ENCODE results near the gene MEX3A.
"Not testable (repeated sequence)": the region's sequence is repeated elsewhere in the genome, so short reads cannot be mapped to it uniquely, and the experiment has no call there.

Gene MEX3A

DNA sequence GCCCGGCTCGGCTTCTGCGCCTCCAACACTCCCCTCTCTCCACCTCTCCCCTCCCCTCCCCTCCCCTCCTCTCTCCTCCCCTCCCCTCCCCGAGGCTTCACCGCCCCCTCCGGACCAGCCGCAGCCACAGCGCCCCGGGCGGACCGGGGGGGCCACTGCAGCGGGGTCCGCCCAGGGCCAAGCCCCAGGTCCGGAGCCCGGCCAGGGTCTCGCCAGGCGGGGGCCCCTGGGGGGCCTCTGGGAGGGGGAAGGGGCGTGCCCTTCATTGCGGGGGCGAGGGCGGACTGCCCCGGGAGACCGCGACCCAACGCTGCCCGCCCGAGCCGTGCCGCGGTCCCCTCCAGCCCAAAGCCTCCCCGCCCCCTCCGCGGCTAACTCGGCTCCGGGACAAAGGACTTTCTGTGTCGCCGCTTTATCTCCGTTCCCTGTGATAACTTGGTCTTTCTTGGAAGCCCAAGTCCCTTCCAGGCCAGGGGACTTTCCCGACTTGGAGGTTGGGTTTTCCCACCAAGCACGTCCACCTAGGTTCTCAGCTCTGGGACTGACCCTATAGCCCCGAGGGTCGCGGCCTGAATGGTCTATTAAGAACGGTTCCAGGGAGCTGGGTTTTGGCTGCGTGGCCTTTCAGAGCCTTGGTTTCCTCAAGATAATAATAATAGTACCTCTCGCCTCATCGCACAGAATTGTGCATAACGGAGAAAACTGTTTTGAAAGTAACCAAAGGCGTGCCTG is 28.3 kb downstream of the MEX3A start, which contains the start of gene UBQLN4:
Gene UBQLN4, minus strand, starts transcription at position 31 of the 732 bp plus-strand sequence. CDS start 97 bp downstream, outside the sequence.
- DNase-seq = peak; percentile 88 to 91

DNA sequence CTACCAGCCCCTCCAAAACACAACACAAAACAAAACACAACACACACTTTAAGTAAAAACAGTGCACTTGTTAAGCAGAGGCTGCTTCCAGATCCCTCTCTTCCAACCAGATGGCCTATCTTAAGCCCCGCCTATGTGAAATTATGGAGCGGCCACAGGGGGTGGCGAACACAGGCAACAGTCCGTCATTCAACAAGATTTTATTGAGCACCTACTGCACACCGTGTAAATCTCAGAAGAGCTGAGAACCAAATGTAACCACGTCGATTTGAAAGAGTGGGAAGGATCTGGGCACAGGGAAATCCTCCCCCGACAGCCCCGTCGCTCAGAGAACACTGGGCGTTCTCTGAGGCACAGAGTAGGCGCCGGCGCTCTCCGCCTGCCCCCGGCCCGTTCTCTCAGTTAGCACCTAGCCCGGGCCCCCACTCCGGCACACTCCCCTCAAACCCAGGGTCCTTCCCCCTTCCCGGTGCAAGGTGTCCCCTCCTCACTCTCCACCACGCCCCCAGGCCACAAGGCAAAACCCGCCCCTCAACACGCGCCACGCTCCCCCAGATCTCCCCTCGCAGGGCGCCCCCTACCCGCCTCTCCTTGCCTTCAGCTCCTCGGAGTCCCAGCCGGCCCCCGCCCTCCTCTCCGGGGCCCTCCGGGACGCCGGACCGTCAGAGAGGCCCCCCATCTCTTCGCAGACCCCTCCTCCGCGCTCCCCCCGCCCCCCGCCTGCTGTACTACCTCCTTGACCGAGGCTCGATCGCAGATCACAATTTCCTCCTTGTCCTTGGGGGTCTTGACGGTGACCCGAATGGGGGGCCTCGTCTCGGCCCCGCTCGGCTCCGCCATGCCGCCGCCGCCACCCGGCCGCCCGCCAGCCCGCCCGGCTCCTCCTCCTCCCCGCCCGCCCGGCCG is 29.1 kb downstream of the MEX3A start:
- DNase-seq = peak; percentile 62 to 74

DNA sequence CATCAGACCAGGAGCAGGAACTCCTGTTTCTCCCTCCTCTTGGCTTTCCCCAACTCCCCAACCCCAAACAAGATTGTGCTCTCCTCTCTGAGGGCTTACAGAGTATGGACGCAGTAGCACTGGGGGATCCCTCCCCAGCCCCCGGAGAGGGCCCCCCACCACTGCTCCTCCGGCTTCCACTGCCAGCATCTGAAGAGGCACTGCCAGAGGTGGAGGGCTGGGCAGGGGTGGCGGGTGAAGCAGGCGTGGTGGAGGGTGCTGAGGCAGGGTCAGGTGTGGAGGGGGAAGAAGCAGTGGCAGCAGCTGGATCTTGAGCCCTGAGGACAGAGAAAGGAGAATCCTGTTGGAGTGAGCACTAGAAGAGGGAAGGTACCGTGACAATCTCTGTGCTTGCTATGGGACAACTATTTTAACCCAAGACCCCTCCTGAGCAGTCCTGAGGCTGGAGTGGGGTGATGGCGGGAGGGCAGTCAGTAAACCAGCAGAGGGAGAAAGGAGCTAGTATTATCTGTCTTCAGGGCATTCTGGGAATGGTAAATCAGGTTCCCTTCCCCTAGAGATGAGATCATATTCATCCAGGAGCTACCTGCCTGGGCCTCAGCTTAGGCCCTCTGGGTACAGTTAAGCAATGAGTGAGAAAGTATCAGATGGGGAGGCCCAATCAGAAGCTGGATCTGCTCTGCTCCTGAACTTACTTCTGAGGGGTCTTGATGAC is 31.1 kb downstream of the MEX3A start:
- DNase-seq = no peak

DNA sequence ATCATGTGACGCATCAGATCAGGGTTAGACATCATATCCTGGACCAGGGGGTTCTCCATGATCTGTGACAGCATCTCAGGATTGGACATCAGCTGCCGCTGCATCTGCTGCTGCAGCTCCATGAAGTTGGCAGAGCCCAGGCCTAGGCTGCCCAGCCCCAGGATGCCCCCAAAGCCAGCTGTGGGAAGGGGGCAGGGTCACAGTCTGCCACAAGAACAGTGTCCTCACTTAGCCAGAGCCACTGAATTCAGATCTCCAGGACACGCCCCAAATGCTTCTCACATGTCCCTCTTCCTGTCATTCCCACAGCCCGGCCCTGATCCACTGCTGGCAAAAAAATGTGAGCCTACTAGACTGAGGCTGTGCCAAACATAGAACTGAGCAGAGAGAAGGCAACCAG is 31.9 kb downstream of the MEX3A start:
- DNase-seq = no peak

- no peak for DNase-seq
Observed at GRCh38 chr1:156048663-156049258, 33.5 kb downstream of the MEX3A start.

GRCh38 chr1:156045076-156045475 is 37.2 kb downstream of the MEX3A start:
- DNase-seq = peak in 1 of 2 donors; percentile 8

DNA sequence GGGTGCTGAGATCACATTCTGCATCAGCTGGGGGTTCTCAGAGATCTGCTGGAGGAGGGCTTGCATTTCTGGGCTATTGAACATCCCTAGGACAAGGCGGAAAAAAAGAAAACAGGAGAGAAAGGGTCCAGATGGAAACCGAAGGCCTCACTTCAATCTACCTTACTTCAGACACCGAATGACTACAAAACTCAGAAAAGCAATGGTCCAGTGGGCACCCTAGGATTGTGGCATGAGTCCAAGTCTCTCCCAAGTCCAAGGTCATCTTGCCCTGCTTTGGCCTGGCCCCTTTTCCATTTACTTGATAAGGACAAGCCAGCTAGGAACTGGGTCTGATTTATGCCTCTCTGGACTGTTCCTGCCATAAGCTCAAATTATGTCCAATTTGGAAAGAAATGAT is 39.4 kb downstream of the MEX3A start:
- no peak for DNase-seq

DNA sequence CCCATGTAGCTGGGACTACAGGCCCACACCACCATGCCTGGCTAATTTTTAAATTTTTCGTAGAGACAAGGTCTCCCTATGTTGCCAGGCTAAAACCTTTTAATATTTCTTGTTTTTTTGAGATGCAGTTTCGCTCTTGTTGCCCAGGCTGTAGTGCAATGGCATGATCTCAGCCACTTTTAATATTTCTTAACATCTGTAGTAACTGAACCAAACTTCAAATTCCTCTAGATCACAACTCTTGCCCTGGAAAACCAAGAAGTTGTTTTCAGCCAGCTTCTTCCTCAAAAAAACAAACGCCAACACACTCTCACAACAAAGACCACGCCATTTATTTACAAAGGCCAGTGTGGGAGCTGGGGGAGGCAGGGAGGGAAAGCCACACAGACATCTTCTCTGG is 47.3 kb downstream of the MEX3A start:
- not testable (repeated sequence) for DNase-seq

DNA sequence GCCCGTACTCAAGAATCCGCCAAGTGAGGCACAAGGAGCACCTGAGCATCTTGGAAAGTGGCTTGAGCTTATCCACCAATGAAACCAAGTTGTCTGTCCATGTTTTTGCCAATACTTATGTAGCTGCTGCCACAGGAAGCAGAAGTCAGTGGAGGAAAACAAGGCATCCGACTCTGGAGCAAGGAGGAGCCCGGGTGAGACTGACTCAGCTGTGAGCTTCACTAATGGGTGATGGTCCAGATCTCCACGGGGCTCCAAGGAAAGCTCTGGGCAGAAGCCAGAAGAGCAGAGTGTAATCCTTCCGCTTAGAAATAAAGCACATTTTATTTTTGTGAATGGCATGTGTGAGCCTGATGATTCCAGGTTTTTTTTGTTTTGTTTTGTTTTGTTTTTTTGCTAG is 49.3 kb downstream of the MEX3A start:
- no peak for DNase-seq

GRCh38 chr1:156026588-156026987 is 55.7 kb downstream of the MEX3A start:
- no peak for DNase-seq

GRCh38 chr1:156025876-156026275 is 56.4 kb downstream of the MEX3A start:
- DNase-seq = peak; percentile 15 to 37

DNA sequence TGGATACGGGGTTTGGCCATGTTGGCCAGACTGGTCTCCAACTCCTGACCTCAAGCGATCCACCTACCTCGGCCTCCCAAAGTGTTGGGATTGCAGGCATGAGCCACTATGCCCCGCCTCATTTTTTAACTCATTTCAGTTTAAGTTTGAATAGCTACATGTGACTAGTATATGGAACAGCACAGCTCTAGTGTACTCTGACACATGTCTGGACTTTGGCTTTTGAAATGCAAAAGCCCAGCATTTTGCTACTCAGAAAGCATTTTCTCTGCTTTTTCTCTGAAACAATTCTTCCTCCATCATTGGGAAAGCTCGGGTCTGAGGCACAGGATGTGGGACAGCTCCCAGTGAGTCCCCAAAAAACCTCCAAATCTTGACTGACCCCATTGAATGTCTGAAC is 57.5 kb downstream of the MEX3A start:
- no peak for DNase-seq

Data from CD4-positive, alpha-beta T cell treated with Interferon alpha-2 for 1 hour (primary cell).